Lung microvascular endothelial cell (primary cell): ENCODE measurements around the gene LRRC27. TPM values are rescaled to one million over a fixed set of nuclear protein-coding genes. Genes with fewer than 3 reads are reported as not detected.

Experiments
- DNase-seq, 2 donors: peaks; one replicate each; pipeline versions ENCODE4 v3.0.0 to v3.0.0-alpha.2; 2010; ENCODE audit warnings: low read depth in 2 of 2
- total RNA-seq: library from RNA; depleted of rRNA; stranded (reverse); fragments of >200 nt; gene quantifications from 2 replicates; pipeline ENCODE4 v1.2.1, GENCODE V29; 2014

Gene LRRC27
- total RNA-seq, 1 donor from 2014 or later: 6.2 TPM

- DNase-seq: no peak
These were observed 30.3 kb upstream of the LRRC27 start for GRCh38 chr10:132301371-132302330.

GRCh38 chr10:132302421-132303310 lies 29.3 kb upstream of the LRRC27 start:
- DNase-seq: no peak

- DNase-seq: no peak
These were observed 28.5 kb upstream of the LRRC27 start for GRCh38 chr10:132303361-132304115.

DNA sequence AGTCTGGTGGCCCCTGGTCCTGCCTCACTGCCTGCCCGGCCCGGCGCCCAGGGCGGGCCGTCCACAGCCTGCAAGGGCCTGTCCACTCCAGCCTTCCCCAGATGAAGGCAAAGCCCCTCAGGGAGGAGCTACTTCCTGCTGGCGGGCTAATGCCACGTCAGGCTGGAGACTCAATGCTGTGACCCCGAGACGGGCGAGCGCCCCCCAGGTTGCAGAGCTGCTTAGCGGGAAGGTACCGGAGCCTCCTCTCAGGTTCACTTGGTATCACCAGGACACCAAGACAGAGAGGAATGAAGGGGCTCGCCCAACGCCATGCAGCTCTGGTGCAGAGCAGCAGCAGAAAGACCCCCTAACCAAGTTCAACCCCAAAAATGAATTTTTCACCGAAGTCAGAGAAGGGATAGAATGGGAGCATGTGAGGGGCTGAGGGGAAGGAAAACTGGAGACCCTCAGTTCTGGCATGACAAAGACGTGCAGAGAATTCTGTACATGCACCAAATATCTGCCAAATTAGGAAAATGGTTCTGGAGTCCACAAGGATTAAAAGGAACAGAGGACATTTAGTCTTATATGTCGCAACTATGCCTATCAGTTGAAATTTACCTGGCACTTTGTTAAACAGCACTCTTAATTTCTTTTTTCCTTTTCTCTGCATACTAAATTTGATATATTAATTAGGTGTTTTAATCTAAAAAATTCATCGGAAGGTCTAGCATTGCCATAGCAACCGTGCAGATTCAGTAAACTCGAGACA lies 27.1 kb upstream of the LRRC27 start:
- DNase-seq: no peak

DNA sequence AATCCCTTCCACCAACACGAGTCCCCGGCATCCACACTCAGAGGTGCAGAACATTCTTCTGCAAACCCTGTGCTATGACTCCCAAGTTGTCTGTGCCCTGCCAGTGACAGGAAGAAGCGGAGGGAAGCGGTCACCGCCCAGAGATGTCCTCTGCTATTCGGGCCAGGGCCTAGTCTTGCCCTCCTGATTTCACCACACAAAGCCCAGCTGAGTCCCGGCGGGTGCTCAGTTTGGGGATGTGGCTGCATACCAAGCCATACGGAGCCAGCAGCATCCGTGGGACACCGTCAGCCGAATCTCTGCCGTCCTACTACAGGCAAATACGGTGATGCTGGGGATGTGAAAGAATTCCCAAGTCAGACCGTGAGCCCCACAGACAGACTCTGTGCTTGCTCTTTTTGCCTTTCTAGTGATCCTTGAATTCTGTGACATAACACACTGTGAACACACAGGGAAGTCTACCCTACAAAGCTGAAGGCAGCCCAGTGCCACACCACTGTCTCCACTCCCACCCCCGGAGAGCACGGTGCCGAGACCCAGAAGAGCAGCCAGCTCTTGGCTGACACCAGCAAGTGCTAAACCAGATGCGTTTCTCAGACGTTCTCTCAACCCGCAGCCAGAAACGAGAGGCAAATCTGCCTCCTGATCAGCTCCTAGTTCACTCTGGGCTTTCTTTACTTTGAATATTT lies 26.2 kb upstream of the LRRC27 start:
- no peak for DNase-seq

DNA sequence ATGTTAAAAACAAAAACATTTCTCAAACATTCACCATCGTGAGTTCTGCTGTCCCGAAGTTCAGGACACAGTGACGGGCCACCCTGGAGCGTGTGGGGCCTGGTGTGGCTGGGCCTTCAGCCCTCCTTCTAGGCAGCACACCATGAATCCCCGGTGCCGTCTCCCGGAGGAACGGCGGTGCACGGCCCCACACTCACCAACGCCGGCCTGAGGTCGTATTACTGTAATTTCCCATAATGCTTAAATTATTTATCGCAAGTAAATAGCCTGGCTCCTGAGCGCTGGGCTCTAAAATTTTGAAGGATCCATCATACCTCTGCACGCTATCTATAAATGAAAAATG lies 25.7 kb upstream of the LRRC27 start:
- DNase-seq: no peak

GRCh38 chr10:132306864-132307751 lies 24.9 kb upstream of the LRRC27 start:
- peak in 1 of 2 donors; percentile 24 for DNase-seq

- DNase-seq: peak; percentile 91 to 95
These were observed 24.0 kb upstream of the LRRC27 start, which contains the start of gene STK32C for GRCh38 chr10:132307823-132308586. Gene STK32C, minus strand, starts transcription at chr10:132307950. Its CDS starts 117 bp downstream, at chr10:132307833.

DNA sequence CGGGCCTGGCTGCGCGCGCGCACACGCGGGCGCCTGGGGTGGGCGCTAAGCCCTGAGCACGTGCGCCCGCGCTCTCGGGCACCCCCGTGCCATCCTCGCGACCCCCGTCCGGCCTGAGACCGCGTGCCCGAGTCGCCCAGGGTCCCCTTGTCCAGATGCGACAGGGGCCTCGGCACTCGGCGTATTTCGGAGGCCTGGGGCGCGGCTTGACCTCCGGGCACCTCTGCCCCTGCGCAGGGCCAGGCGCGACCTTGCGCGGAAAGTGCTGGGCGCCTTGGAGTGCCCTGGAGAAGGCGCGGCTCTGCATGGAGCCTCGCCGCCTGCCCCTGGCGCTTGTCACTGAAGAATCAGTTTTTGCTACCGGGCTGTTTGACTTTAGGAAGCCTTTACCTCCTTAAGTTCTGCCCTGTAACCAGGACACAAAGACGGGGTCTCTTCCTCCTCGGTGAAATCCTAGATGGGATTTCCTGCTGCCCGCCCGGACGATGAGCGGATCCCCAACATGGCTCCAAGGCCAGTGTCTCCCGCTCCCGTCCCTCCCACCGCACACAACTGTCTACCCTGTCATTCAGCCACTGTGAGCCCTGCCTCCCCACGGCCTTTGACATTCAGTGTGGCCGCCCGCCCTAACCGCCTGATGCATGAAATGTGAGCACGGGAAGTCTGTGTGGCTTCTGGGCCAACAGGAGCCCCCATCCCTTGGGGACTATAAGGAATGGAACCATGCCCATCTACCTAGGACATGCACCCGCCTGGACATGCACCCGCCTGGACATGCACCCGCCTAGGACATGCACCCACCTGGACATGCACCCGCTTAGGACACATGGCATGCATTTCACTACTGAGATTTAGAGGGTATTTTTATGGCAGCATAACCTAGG lies 23.2 kb upstream of the LRRC27 start:
- no peak for DNase-seq

- DNase-seq: no peak
These were observed 22.5 kb upstream of the LRRC27 start for GRCh38 chr10:132309471-132309865.

GRCh38 chr10:132309879-132310591 lies 22.0 kb upstream of the LRRC27 start:
- no peak for DNase-seq

- no peak for DNase-seq
These were observed 21.2 kb upstream of the LRRC27 start for GRCh38 chr10:132310701-132311337.

DNA sequence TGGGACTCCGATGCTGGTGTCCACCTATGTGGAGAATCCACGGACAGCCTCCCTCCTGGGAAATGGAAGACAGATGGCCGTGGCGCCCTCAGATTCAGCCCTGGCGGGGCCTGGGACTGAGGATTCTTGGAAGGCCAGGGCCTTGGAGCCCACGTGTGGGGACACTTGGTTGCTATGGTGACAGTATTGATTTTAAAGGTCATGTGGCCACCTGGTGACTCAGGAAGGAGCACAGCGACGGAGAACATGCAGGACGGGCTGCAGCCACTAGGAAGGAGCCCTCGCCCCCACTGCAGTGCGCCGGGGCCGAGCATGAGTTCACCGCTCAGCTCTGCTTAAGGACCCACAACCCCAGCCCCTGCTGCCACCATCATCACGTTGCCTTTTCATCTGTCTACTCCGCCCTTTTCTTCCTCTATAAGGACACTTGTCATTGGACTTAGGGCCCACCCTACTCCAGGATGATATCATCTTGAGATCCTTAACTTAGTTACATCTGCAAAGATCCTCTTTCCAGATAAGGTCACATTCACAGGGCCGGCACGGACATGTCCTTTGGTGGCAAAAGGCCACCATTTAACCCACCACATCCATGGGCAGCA lies 20.6 kb upstream of the LRRC27 start:
- DNase-seq: no peak

DNA sequence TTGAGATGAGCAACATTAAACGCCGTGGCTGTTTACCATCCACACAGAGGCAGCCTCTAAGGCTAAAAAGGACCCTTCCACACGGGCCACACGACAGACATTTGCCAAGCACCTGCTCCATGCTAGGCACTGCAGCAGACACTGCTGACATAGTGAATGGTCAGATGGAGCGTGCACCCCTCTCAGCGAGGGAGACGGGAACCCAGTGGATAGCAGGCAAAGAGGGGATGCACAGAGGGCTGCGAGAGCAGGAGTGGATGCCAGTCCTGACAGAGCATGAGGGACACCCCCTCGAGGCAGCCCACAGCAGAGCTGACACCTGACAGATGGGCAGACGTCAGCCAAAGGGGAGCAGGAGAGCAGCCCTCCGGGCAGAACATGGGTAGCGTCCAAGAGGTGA lies 18.7 kb upstream of the LRRC27 start:
- DNase-seq: no peak

GRCh38 chr10:132313865-132314264 lies 18.1 kb upstream of the LRRC27 start:
- DNase-seq: no peak

DNA sequence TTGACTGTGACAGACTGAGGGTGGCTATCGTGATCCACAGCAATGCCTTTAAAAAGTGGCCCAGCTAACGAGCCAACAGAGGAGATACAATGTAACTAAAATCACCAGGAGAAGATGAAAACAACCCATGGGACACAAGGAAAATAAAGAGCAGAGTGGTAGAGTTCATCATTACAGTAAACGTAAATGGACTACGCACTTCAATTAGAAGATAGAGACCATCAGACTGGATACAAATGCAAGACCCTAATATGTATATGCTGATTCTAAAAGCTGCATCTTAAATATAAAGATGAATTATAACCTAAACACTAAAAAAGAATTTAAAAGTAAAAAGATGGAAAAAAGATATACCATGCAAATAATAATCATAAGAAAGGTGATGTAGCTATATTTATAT lies 17.7 kb upstream of the LRRC27 start:
- DNase-seq: no peak
